MG63 (cell line): ENCODE results near the gene NSFL1C. TPM values are rescaled to one million over a fixed set of nuclear protein-coding genes. Genes with fewer than 3 reads are reported as not detected.
A peak's percentile ranks its signal among the peaks of the same experiment; 100 is the strongest.

ENCODE experiments used
- DNase-seq: peaks from one replicate; pipeline ENCODE4 v3.0.0-alpha.2; 2020
- H3K27me3 ChIP-seq: fragments of 250-450 bp; sonication (Bioruptor Pico); 2 replicates; pipeline ENCODE4 v1.5.1; 2020; ENCODE audit warnings: mild to moderate bottlenecking, moderate library complexity
- H3K36me3 ChIP-seq: fragments of 250-450 bp; sonication (Bioruptor Pico); 2 replicates; pipeline ENCODE4 v1.5.1; 2020; ENCODE audit warnings: mild to moderate bottlenecking, moderate library complexity
- H3K4me3 ChIP-seq: fragments of 250-450 bp; sonication (Bioruptor Pico); 2 replicates; pipeline ENCODE4 v1.5.1; 2020; ENCODE audit warnings: mild to moderate bottlenecking, moderate library complexity
- H3K9me3 ChIP-seq: fragments of 250-450 bp; sonication (Bioruptor Pico); 2 replicates; pipeline ENCODE4 v1.5.1; 2020; ENCODE audit warnings: mild to moderate bottlenecking, moderate library complexity
- total RNA-seq: library from RNA; depleted of rRNA; stranded (reverse); fragments of >200 nt; shearing (Covaris generic); gene quantifications from 2 replicates; pipeline ENCODE4 v1.2.3, GENCODE V29; 2014; ENCODE audit warnings: low replicate concordance; rRNA removed

The NSFL1C gene
- total RNA-seq, 1 experiment from 2014 or later = 57.6 TPM

DNA sequence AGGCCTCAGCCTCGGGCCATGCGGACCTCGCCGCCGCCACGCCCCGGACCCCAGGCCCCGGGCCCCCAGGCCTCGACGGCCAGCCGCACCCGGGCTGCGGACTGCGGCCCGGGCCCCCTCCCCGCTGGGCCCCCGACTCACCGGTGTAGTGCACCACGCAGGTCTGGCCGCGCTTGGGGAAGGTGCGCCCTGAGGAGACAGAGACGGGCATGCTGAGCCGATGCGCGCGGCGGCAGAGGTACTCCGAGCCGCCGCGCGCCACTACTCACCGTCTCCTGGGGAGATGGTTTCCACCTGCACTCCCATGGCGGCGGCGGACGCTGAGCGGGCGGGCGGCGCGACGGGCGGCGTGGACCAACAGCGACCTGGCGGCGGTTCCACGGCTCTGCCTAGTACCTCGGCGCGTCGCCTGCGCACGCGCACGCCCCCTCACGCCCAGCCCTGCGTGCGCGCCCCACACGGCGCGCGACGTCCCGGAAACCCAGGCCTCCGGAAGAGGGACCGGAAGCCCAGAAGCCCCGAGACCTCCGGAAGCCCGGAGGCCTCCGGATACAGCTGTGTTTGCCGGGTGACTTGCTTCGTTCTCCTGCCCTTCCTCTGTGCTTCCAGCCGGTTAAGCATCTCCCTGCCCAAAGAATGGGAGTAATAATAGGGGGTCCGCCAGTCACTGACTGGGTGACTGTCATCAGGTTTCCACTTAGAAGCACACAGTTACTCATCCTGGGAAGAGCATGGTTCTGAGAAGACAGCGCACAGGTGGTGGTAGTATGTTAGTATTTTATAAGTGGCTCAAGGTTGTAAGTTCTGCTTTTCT, 73.7 kb downstream of the NSFL1C start, which contains the start of gene FKBP1A:
Gene FKBP1A, minus strand, starts transcription at position 362 of the 814 bp plus-strand sequence. Its CDS starts 56 bp downstream, at position 306.
- Histone ChIP-seq H3K27me3 (no peaks in the 10 kb centered on the region), H3K4me3 (peak within 1 kb of the TSS; percentile 68), H3K9me3 (no peaks in the 10 kb centered on the region), H3K36me3 (peaks cover 6% of the 10 kb centered on the region; the same call in 1 of the 2 replicates)
- peak; percentile 86 for DNase-seq

- Histone ChIP-seq H3K27me3 (no peaks in the 10 kb centered on the region), H3K36me3 (peaks cover 6% of the 10 kb centered on the region; the same call in 1 of the 2 replicates), H3K4me3 (peak overlapping the region; percentile 68), H3K9me3 (no peaks in the 10 kb centered on the region)
- no peak for DNase-seq
These were observed 74.3 kb downstream of the NSFL1C start for GRCh38 chr20:1392443-1392692.

Other genes starting within 250 kb of the NSFL1C start
- gene RAD21L1, start 240.8 kb downstream of the NSFL1C start, total RNA-seq = 0.10 and 2.4 TPM in 2 replicates
- gene SNPH, start 200.6 kb downstream of the NSFL1C start, total RNA-seq = 3.4 and 5.9 TPM in 2 replicates
- 4.9 TPM in 1 of 2 replicates, not detected in the other for gene SDCBP2, start 137.7 kb downstream of the NSFL1C start, total RNA-seq
- gene FKBP1A, start 73.8 kb downstream of the NSFL1C start, total RNA-seq = 146 TPM in 2 replicates
- gene SIRPB2, start 24.6 kb upstream of the NSFL1C start, total RNA-seq = not detected in 2 replicates
- not detected in 2 replicates for gene SIRPD, start 90.9 kb upstream of the NSFL1C start, total RNA-seq
- gene SIRPB1, start 153.2 kb upstream of the NSFL1C start, total RNA-seq = not detected in 2 replicates
- not detected in 2 replicates for gene SIRPG, start 190.9 kb upstream of the NSFL1C start, total RNA-seq